SK-N-SH (cell line): ENCODE results near the gene USH1C. TPM values are rescaled to one million over a fixed set of nuclear protein-coding genes. Genes with fewer than 3 reads are reported as not detected.

ENCODE experiments used
- CTCF ChIA-PET: fragments of 300-600, 350-600 bp; formaldehyde crosslinking; extraction: SDS; loops from one replicate; lab custom pipeline; 2021; lab: Yijun Ruan, JAX
- POLR2A ChIA-PET: fragments of 350-600 bp; sonication (Branson Sonifier 250); formaldehyde crosslinking; extraction: SDS; loops from one replicate; lab custom pipeline; 2020; ENCODE audit warnings: antibody characterized with exemption, inconsistent platforms; lab: Yijun Ruan, JAX
- DNase-seq: peaks from one replicate; pipeline ENCODE4 v3.0.0; 2012
- H2AFZ ChIP-seq: fragments of 200-600 bp; sonication (generic); 2 replicates; pipeline ENCODE4 v1.8.1; 2016; ENCODE audit warnings: antibody characterized with exemption, mild to moderate bottlenecking, low read depth
- H3F3A ChIP-seq: fragments of 200-600 bp; sonication (generic); replicated peaks from 2 replicates; pipeline ENCODE3; 2016; ENCODE audit warnings: antibody characterized with exemption, mild to moderate bottlenecking; ENCODE audit not compliant: insufficient read depth
- H3K27ac ChIP-seq, 2 experiments: fragments of 200-500 bp in 1 of 2; fragments of 200-600 bp in 1 of 2; sonication (Bioruptor generic) in 1 of 2; sonication (generic), shearing (Covaris generic) in 1 of 2; 2 replicates each; pipeline versions ENCODE4 v1.5.1 to v1.6.1; 2014 to 2016; ENCODE audit warnings: low read depth in 2 of 2, inconsistent platforms in 1 of 2, low read length in 1 of 2, mild to moderate bottlenecking in 1 of 2, mixed read lengths in 1 of 2
- H3K27me3 ChIP-seq: fragments of 200-600 bp; sonication (generic), shearing (Covaris generic); 2 replicates; pipeline ENCODE4 v1.6.1; 2016; ENCODE audit warnings: mixed run types; ENCODE audit not compliant: insufficient read depth
- H3K36me3 ChIP-seq, 2 experiments: fragments of 200-500 bp in 1 of 2; fragments of 200-600 bp in 1 of 2; sonication (Bioruptor generic) in 1 of 2; sonication (generic) in 1 of 2; replicated peaks in 1 of 2; 2 replicates each; pipeline versions ENCODE3 to v1.5.1; 2014 to 2016; ENCODE audit warnings: low read length in 1 of 2, mild to moderate bottlenecking in 1 of 2; ENCODE audit not compliant: insufficient read depth in 2 of 2, control insufficient read depth in 1 of 2
- H3K4me1 ChIP-seq, 2 experiments: fragments of 200-500 bp in 1 of 2; fragments of 200-600 bp in 1 of 2; sonication (Bioruptor generic) in 1 of 2; sonication (generic), shearing (Covaris generic) in 1 of 2; 2 replicates each; pipeline versions ENCODE4 v1.5.1 to v1.6.1; 2014 to 2016; ENCODE audit warnings: low read depth in 1 of 2, low read length in 1 of 2, mixed run types in 1 of 2; ENCODE audit not compliant: insufficient read depth in 2 of 2, control insufficient read depth in 1 of 2
- H3K4me2 ChIP-seq: fragments of 200-600 bp; sonication (generic), shearing (Covaris generic); 2 replicates; pipeline ENCODE4 v1.6.1; 2017; ENCODE audit warnings: mixed run types
- H3K4me3 ChIP-seq, 2 experiments: fragments of 200-500 bp in 1 of 2; fragments of 200-600 bp in 1 of 2; sonication (Bioruptor generic) in 1 of 2; sonication (generic), shearing (Covaris generic) in 1 of 2; 2 replicates each; pipeline versions ENCODE4 v1.5.1 to v1.8.1; 2014 to 2016; ENCODE audit warnings: low read depth in 2 of 2, inconsistent platforms in 1 of 2, low read length in 1 of 2, mild to moderate bottlenecking in 1 of 2, mixed read lengths in 1 of 2, moderate library complexity in 1 of 2
- H3K79me2 ChIP-seq: fragments of 200-600 bp; sonication (generic); 2 replicates; pipeline ENCODE4 v1.8.1; 2017; ENCODE audit warnings: mild to moderate bottlenecking; ENCODE audit not compliant: insufficient read depth
- H3K9ac ChIP-seq: fragments of 200-600 bp; sonication (generic); 2 replicates; pipeline ENCODE4 v1.6.1; 2017; ENCODE audit warnings: mixed run types
- H3K9me2 ChIP-seq: fragments of 200-600 bp; sonication (generic); 2 replicates; pipeline ENCODE4 v1.6.1; 2017; ENCODE audit warnings: mixed run types
- H3K9me3 ChIP-seq: fragments of 200-600 bp; sonication (generic); 2 replicates; pipeline ENCODE4 v1.6.1; 2017; ENCODE audit warnings: mixed run types, mild to moderate bottlenecking, moderate library complexity
- H4K20me1 ChIP-seq: fragments of 200-600 bp; sonication (generic); 2 replicates; pipeline ENCODE4 v1.6.1; 2017; ENCODE audit warnings: mild to moderate bottlenecking, mixed run types; ENCODE audit not compliant: insufficient read depth
- CHD2 ChIP-seq: fragments of 150-350 bp; IDR thresholded peaks from 2 replicates; pipeline ENCODE4 v1.6.1; 2018; ENCODE audit warnings: low read length; ENCODE audit not compliant: partially characterized antibody
- ELF1 ChIP-seq: IDR thresholded peaks from 2 replicates; pipeline ENCODE4 v1.4.0; 2012
- FOSL2 ChIP-seq: IDR thresholded peaks from 2 replicates; pipeline ENCODE4 v1.4.0; 2012; ENCODE audit warnings: low read depth, mild to moderate bottlenecking, moderate library complexity, borderline replicate concordance
- GATA2 ChIP-seq: sonication (generic); formaldehyde crosslinking; IDR thresholded peaks from 2 replicates; pipeline ENCODE4 v1.5.0; 2020; ENCODE audit warnings: mild to moderate bottlenecking, missing genetic modification reagents
- MXI1 ChIP-seq: IDR thresholded peaks from 2 replicates; pipeline ENCODE4 v1.6.1; 2012; ENCODE audit warnings: mild to moderate bottlenecking, low read depth, low read length, improper control_type of control experiment
- PBX3 ChIP-seq: IDR thresholded peaks from 2 replicates; pipeline ENCODE4; 2012
- RCOR1 ChIP-seq: fragments of 150-350 bp; IDR thresholded peaks from 2 replicates; pipeline ENCODE4 v1.6.1; 2017; ENCODE audit warnings: antibody characterized with exemption, low read length
- REST ChIP-seq: IDR thresholded peaks from 2 replicates; pipeline ENCODE4 v1.6.1; 2012; ENCODE audit warnings: mild to moderate bottlenecking, low read depth, low read length, moderate library complexity
- RFX5 ChIP-seq: IDR thresholded peaks from 2 replicates; pipeline ENCODE4 v1.6.1; 2012; ENCODE audit warnings: mild to moderate bottlenecking, improper control_type of control experiment, low read length
- RXRA ChIP-seq: IDR thresholded peaks from 2 replicates; pipeline ENCODE4 v1.4.0; 2012; ENCODE audit warnings: low read depth, mild to moderate bottlenecking, borderline replicate concordance
- SMC3 ChIP-seq: IDR thresholded peaks from 2 replicates; pipeline ENCODE4 v1.6.1; 2012; ENCODE audit warnings: low read depth, low read length, improper control_type of control experiment
- TCF12 ChIP-seq: IDR thresholded peaks from 2 replicates; pipeline ENCODE4 v1.4.0; 2012
- TEAD4 ChIP-seq: IDR thresholded peaks from 2 replicates; pipeline ENCODE4 v1.4.0; 2012; ENCODE audit warnings: mild to moderate bottlenecking, borderline replicate concordance; ENCODE audit not compliant: insufficient read depth
- USF1 ChIP-seq: IDR thresholded peaks from 2 replicates; pipeline ENCODE4 v1.4.0; 2012; ENCODE audit warnings: low read depth, borderline replicate concordance
- WGBS: methylation state at CpG from one replicate; pipeline ENCODE4 v1.1.6; 2017; ENCODE audit warnings: low lambda C conversion rate; 5-methylcytosine and 5-hydroxymethylcytosine counted together
- polyA plus RNA-seq, 3 experiments: library from polyadenylated mRNA; depleted of rRNA; stranded (reverse); fragments of >200 nt; gene quantifications; 2 replicates each; pipeline ENCODE4 v1.2.3, GENCODE V29; 2012
- TF ChIP-seq, protein P1 (sequence below): IDR thresholded peaks from 2 replicates; pipeline ENCODE4 v1.4.0; 2012; ENCODE audit warnings: low read depth, borderline replicate concordance
- TF ChIP-seq, protein P2 (sequence below): fragments of 150-350 bp; IDR thresholded peaks from 2 replicates; pipeline ENCODE4 v1.6.1; 2016; ENCODE audit warnings: mild to moderate bottlenecking, low read depth, low read length

Gene USH1C
- polyA plus RNA-seq, 1 of the 3 experiments (the other 2 are of a cell fraction) = not detected

GRCh38 chr11:17500673-17501072 is 43.5 kb downstream of the USH1C start:
- Histone ChIP-seq H3K27ac (no peak overlapping the region), H3K79me2 (no peaks in the 10 kb centered on the region), H4K20me1 (no peaks in the 10 kb centered on the region), H3K9ac (no peak overlapping the region), H3K4me3 (no peak overlapping the region), H3K4me1 (peaks cover 0 to 4% of the 10 kb centered on the region in 2 experiments; a peak in 1 of 4 replicates), H3K4me2 (no peak overlapping the region), H3K27me3 (0 out of 2 replicates have a peak, but pooled peaks cover 6% of the 10 kb centered on the region), H3F3A (no peaks in the 10 kb centered on the region), H2AFZ (no peak overlapping the region), H3K9me2 (no peaks in the 10 kb centered on the region), H3K9me3 (no peaks in the 10 kb centered on the region), H3K36me3 (no peaks in the 10 kb centered on the region)
- no peak for DNase-seq
- ChIA-PET POLR2A (no interaction called here), CTCF (interaction anchor here (0.6 to 45.6 kb wide), 3 partner anchors 23 to 256 kb away, joined by 3 to 1101 read pairs (median 499); partner anchors contain the start of gene KCNJ11)
- 36% methylated on average over 3 of the region's 12 CpGs for WGBS
- no peak for TF ChIP-seq REST
- TF ChIP-seq, protein P1, sequence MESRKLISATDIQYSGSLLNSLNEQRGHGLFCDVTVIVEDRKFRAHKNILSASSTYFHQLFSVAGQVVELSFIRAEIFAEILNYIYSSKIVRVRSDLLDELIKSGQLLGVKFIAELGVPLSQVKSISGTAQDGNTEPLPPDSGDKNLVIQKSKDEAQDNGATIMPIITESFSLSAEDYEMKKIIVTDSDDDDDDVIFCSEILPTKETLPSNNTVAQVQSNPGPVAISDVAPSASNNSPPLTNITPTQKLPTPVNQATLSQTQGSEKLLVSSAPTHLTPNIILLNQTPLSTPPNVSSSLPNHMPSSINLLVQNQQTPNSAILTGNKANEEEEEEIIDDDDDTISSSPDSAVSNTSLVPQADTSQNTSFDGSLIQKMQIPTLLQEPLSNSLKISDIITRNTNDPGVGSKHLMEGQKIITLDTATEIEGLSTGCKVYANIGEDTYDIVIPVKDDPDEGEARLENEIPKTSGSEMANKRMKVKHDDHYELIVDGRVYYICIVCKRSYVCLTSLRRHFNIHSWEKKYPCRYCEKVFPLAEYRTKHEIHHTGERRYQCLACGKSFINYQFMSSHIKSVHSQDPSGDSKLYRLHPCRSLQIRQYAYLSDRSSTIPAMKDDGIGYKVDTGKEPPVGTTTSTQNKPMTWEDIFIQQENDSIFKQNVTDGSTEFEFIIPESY = no peak
- no peak for TF ChIP-seq RXRA
- TF ChIP-seq FOSL2 = no peak
- no peak for TF ChIP-seq CHD2
- no peak for TF ChIP-seq GATA2 (CRISPR knock-in tag)
- TF ChIP-seq PBX3 = no peak
- TF ChIP-seq, protein P2, sequence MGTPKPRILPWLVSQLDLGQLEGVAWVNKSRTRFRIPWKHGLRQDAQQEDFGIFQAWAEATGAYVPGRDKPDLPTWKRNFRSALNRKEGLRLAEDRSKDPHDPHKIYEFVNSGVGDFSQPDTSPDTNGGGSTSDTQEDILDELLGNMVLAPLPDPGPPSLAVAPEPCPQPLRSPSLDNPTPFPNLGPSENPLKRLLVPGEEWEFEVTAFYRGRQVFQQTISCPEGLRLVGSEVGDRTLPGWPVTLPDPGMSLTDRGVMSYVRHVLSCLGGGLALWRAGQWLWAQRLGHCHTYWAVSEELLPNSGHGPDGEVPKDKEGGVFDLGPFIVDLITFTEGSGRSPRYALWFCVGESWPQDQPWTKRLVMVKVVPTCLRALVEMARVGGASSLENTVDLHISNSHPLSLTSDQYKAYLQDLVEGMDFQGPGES = no peak
- TF ChIP-seq TCF12 = no peak
- TF ChIP-seq RFX5 = no peak
- no peak for TF ChIP-seq SMC3
- no peak for TF ChIP-seq USF1
- no peak for TF ChIP-seq MXI1
- TF ChIP-seq TEAD4 = no peak
- TF ChIP-seq RCOR1 = no peak
- TF ChIP-seq ELF1 = no peak
